ENCODE measurements around the gene PLPP3.

PLPP3 gene

GRCh38 chr1:56447823-56448222 lies 131.5 kb downstream of the PLPP3 start:
- H3K4me3 ChIP-seq (ENCODE audit: low read depth, low read length) = no peak overlapping the region
- no peak for TF ChIP-seq CTCF (IDR thresholded peaks at IDR 0.05; ENCODE audit: low read depth, low read length)
- in situ Hi-C loops (cut with HindIII; ENCODE audit: low sequenced_read_pairs) = no loop called here

GRCh38 chr1:56446531-56447098 lies 132.7 kb downstream of the PLPP3 start:
- in situ Hi-C loops (cut with HindIII; ENCODE audit: low sequenced_read_pairs) = no loop called here
- no peak overlapping the region for H3K4me3 ChIP-seq (ENCODE audit: low read depth, low read length)
- TF ChIP-seq CTCF (IDR thresholded peaks at IDR 0.05; ENCODE audit: low read depth, low read length) = no peak
- DNase-seq (ENCODE audit: low read depth, low spot score) = no peak

More at GRCh38 chr1:56447823-56448222, 131.5 kb downstream of the PLPP3 start:
- DNase-seq (ENCODE audit: low read depth, low spot score) = no peak

GRCh38 chr1:56444960-56445646 lies 134.3 kb downstream of the PLPP3 start:
- in situ Hi-C loops (cut with HindIII; ENCODE audit: low sequenced_read_pairs) = no loop called here
- no peak overlapping the region for H3K4me3 ChIP-seq (ENCODE audit: low read depth, low read length)

More at GRCh38 chr1:56444960-56445646, 134.3 kb downstream of the PLPP3 start:
- no peak for TF ChIP-seq CTCF (IDR thresholded peaks at IDR 0.05; ENCODE audit: low read depth, low read length)
- DNase-seq (ENCODE audit: low read depth, low spot score) = no peak
